ENCODE results near the gene SGTA.

- TF ChIP-seq, protein P1, sequence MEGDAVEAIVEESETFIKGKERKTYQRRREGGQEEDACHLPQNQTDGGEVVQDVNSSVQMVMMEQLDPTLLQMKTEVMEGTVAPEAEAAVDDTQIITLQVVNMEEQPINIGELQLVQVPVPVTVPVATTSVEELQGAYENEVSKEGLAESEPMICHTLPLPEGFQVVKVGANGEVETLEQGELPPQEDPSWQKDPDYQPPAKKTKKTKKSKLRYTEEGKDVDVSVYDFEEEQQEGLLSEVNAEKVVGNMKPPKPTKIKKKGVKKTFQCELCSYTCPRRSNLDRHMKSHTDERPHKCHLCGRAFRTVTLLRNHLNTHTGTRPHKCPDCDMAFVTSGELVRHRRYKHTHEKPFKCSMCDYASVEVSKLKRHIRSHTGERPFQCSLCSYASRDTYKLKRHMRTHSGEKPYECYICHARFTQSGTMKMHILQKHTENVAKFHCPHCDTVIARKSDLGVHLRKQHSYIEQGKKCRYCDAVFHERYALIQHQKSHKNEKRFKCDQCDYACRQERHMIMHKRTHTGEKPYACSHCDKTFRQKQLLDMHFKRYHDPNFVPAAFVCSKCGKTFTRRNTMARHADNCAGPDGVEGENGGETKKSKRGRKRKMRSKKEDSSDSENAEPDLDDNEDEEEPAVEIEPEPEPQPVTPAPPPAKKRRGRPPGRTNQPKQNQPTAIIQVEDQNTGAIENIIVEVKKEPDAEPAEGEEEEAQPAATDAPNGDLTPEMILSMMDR (IDR thresholded peaks at IDR 0.05), result no peak
- TF ChIP-seq TCF7L2 (IDR thresholded peaks at IDR 0.05; ENCODE audit: low read depth, low read length) (no peak), REST (IDR thresholded peaks at IDR 0.05; ENCODE audit: insufficient read depth in 1 of 2, low read depth in 2 of 2, low read length in 1 of 2) (no peak), POLR2AphosphoS5 (IDR thresholded peaks at IDR 0.05; ENCODE audit: low read depth, low read length) (no peak), SIN3A (IDR thresholded peaks at IDR 0.05; ENCODE audit: borderline replicate concordance, insufficient read depth, low read depth, low read length) (no peak)
Measured at GRCh38 chr19:2723345-2723715, 59.7 kb downstream of the SGTA start.
